ENCODE data around the gene ANO5. TPM values are rescaled to one million over a fixed set of nuclear protein-coding genes. Genes with fewer than 3 reads are reported as not detected.
"Not testable (repeated sequence)": the region's sequence is repeated elsewhere in the genome, so short reads cannot be mapped to it uniquely, and the experiment has no call there.

Gene ANO5
- total RNA-seq, 4 donors from 2014 or later: 13.4 to 20.8 (median 17.2) TPM

GRCh38 chr11:22275600-22275999 lies 82.7 kb downstream of the ANO5 start:
- H3K9me3 ChIP-seq: no peaks in the 10 kb centered on the region
- no peak overlapping the region for H3K27ac ChIP-seq (replicated peaks in 1 of 4)
- peaks cover 0 to 35% (median 18%) of the 10 kb centered on the region in 4 donors for H3K36me3 ChIP-seq
- H3K27me3 ChIP-seq: no peaks in the 10 kb centered on the region
- TF ChIP-seq POLR2A (IDR thresholded peaks at IDR 0.05; ENCODE audit: low read depth) (no peak), POLR2AphosphoS5 (IDR thresholded peaks at IDR 0.05) (no peak), EP300 (IDR thresholded peaks at IDR 0.05) (no peak)
- TF ChIP-seq, protein P1, sequence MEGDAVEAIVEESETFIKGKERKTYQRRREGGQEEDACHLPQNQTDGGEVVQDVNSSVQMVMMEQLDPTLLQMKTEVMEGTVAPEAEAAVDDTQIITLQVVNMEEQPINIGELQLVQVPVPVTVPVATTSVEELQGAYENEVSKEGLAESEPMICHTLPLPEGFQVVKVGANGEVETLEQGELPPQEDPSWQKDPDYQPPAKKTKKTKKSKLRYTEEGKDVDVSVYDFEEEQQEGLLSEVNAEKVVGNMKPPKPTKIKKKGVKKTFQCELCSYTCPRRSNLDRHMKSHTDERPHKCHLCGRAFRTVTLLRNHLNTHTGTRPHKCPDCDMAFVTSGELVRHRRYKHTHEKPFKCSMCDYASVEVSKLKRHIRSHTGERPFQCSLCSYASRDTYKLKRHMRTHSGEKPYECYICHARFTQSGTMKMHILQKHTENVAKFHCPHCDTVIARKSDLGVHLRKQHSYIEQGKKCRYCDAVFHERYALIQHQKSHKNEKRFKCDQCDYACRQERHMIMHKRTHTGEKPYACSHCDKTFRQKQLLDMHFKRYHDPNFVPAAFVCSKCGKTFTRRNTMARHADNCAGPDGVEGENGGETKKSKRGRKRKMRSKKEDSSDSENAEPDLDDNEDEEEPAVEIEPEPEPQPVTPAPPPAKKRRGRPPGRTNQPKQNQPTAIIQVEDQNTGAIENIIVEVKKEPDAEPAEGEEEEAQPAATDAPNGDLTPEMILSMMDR (IDR thresholded peaks at IDR 0.05): no peak
- no peak overlapping the region for H3K4me3 ChIP-seq
- H3K4me1 ChIP-seq: no peaks in the 10 kb centered on the region
- intact Hi-C loops (cut with DNase I): no loop called here
- DNase-seq (ENCODE audit: extremely low spot score): no peak

DNA sequence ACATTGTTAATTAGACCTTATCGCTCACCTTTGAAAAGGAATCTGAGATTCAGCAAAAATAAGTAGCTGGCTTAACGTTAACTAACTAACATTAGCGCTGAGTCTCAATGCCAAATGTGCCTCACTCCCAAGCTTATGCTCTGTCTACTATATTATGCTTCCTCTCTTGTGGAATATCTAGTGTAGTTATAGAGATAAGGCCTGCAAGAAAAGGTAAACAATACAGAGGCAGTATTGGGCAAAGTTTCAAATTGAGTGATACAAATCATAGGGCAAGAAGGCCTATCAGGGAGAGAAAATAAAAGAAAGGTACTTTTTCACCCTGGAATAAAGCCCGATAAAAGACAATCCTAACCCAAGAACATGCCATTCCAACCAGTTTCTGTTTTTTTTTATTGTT lies 83.7 kb downstream of the ANO5 start:
- H3K27ac ChIP-seq (replicated peaks in 1 of 4): no peak overlapping the region
- H3K9me3 ChIP-seq: no peaks in the 10 kb centered on the region
- no peaks in the 10 kb centered on the region for H3K4me1 ChIP-seq
- H3K4me3 ChIP-seq: no peak overlapping the region
- peaks cover 0 to 28% (median 15%) of the 10 kb centered on the region in 4 donors for H3K36me3 ChIP-seq
- no peaks in the 10 kb centered on the region for H3K27me3 ChIP-seq
- TF ChIP-seq EP300 (IDR thresholded peaks at IDR 0.05): no peak
- TF ChIP-seq POLR2A (IDR thresholded peaks at IDR 0.05; ENCODE audit: low read depth): no peak
- no peak for TF ChIP-seq POLR2AphosphoS5 (IDR thresholded peaks at IDR 0.05)
- TF ChIP-seq, protein P1 (IDR thresholded peaks at IDR 0.05): no peak
- intact Hi-C loops (cut with DNase I): no loop called here
- no peak for DNase-seq (ENCODE audit: extremely low spot score)
- WGBS: 88% methylated on average over 4 of the region's 4 CpGs

- 96% methylated on average over 15 of the region's 17 CpGs for WGBS
- H3K4me1 ChIP-seq; intact Hi-C loops (cut with DNase I); H3K4me3 ChIP-seq; H3K27ac ChIP-seq (replicated peaks in 1 of 4); H3K36me3 ChIP-seq; H3K9me3 ChIP-seq; H3K27me3 ChIP-seq; DNase-seq (ENCODE audit: extremely low spot score): not testable (repeated sequence)
These were observed 92.1 kb downstream of the ANO5 start for GRCh38 chr11:22284991-22285390.

DNA sequence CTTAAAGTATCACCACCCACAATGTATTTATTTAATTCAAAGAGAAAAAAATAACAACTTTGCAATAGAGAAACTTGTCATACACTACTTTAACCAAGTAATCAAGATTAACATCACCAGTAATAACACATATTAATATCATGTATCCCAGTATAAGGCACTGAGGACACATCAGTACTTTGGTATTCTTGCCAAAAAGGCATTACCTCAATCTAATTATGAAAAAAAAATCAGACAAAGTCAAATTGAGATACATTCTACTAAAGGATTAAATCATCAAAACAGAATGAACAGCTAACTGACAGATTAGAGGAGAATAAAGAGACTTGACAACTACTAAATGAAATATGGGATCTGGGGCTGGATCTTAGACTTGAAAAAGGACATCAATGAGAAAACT lies 109.5 kb downstream of the ANO5 start:
- H3K36me3 ChIP-seq: no peaks in the 10 kb centered on the region
- H3K4me3 ChIP-seq: no peak overlapping the region
- no peak for DNase-seq (ENCODE audit: extremely low spot score)
- intact Hi-C loops (cut with DNase I): loop anchor here (5.0 kb wide), 1 partner anchor 130 kb away; no protein-coding TSS in a partner anchor
- H3K27ac ChIP-seq (replicated peaks in 1 of 4): no peak overlapping the region
- no peaks in the 10 kb centered on the region for H3K4me1 ChIP-seq
- H3K27me3 ChIP-seq: no peaks in the 10 kb centered on the region
- TF ChIP-seq EP300 (IDR thresholded peaks at IDR 0.05): no peak
- TF ChIP-seq, protein P1 (IDR thresholded peaks at IDR 0.05): no peak
- no peaks in the 10 kb centered on the region for H3K9me3 ChIP-seq

- Histone ChIP-seq H3K9me3 (no peaks in the 10 kb centered on the region), H3K36me3 (no peaks in the 10 kb centered on the region), H3K27me3 (peaks cover 0 to 3% (median 0%) of the 10 kb centered on the region in 4 donors), H3K27ac (replicated peaks in 1 of 4) (no peak overlapping the region), H3K4me3 (no peak overlapping the region), H3K4me1 (no peaks in the 10 kb centered on the region)
- intact Hi-C loops (cut with DNase I): loop anchor here (5.0 kb wide), 1 partner anchor 132 kb away; no protein-coding TSS in a partner anchor
- DNase-seq (ENCODE audit: extremely low spot score): no peak
- 45% methylated on average over 5 of the region's 5 CpGs for WGBS
- TF ChIP-seq EP300 (IDR thresholded peaks at IDR 0.05): no peak
- TF ChIP-seq, protein P1 (IDR thresholded peaks at IDR 0.05): peak; percentile 46 to 76 (median 70)
- no peak for TF ChIP-seq POLR2AphosphoS5 (IDR thresholded peaks at IDR 0.05)
These were observed 111.6 kb downstream of the ANO5 start for GRCh38 chr11:22304337-22304961.

All from esophagus muscularis mucosa (tissue), 4 donors.